Measurements from ENCODE around the gene OBP2A.
A peak's percentile ranks its signal among the peaks of the same experiment; 100 is the strongest.

GRCh38 chr9:135499326-135500070, 46.4 kb upstream of the OBP2A start:
- TF ChIP-seq CTCF (conservative IDR thresholded peaks at IDR 0.05; ENCODE audit: low read length) (0 out of 2 replicates have a peak, but pooled peaks have one; percentile 28), EZH2phosphoT487 (IDR thresholded peaks at IDR 0.05; ENCODE audit: borderline replicate concordance, low read depth, low read length) (no peak)
